GM23248 (cell line): Measurements from ENCODE around the gene OR9G4. TPM values are rescaled to one million over a fixed set of nuclear protein-coding genes. Genes with fewer than 3 reads are reported as not detected.

Experiments used
- DNase-seq: peaks from one replicate; pipeline ENCODE4 v3.0.0-alpha.2; 2015
- H2AFZ ChIP-seq: fragments of 200-600 bp; sonication (generic); 2 replicates; pipeline ENCODE4 v1.6.1; 2016; ENCODE audit warnings: antibody characterized with exemption
- H3F3A ChIP-seq: fragments of 200-600 bp; sonication (generic); 2 replicates; pipeline ENCODE4 v1.6.1; 2016; ENCODE audit warnings: mild to moderate bottlenecking, antibody characterized with exemption, mixed run types; ENCODE audit not compliant: insufficient read depth
- H3K27ac ChIP-seq: fragments of 200-600 bp; sonication (generic); 2 replicates; pipeline ENCODE4 v1.5.1; 2016; ENCODE audit warnings: mild to moderate bottlenecking
- H3K27me3 ChIP-seq: fragments of 200-600 bp; sonication (generic); replicated peaks from 2 replicates; pipeline ENCODE4 v1.6.1; 2016; ENCODE audit warnings: mild to moderate bottlenecking; ENCODE audit not compliant: insufficient read depth
- H3K36me3 ChIP-seq: fragments of 200-600 bp; sonication (generic); 2 replicates; pipeline ENCODE4 v1.6.1; 2016; ENCODE audit warnings: low read depth, mild to moderate bottlenecking
- H3K4me1 ChIP-seq: fragments of 200-600 bp; sonication (generic); 2 replicates; pipeline ENCODE4 v1.6.1; 2016; ENCODE audit warnings: mild to moderate bottlenecking; ENCODE audit not compliant: insufficient read depth
- H3K4me2 ChIP-seq: fragments of 200-600 bp; sonication (generic); one replicate; pipeline ENCODE4 v1.6.1; 2016; ENCODE audit warnings: mild to moderate bottlenecking; ENCODE audit not compliant: unreplicated experiment
- H3K4me3 ChIP-seq: fragments of 200-600 bp; sonication (generic); 2 replicates; pipeline ENCODE4 v1.5.1; 2016; ENCODE audit warnings: mild to moderate bottlenecking
- H3K79me2 ChIP-seq: fragments of 200-600 bp; sonication (generic); 2 replicates; pipeline ENCODE4 v1.6.1; 2016; ENCODE audit warnings: mild to moderate bottlenecking; ENCODE audit not compliant: insufficient read depth
- H3K9ac ChIP-seq: fragments of 200-600 bp; sonication (generic); 2 replicates; pipeline ENCODE4 v1.6.1; 2016; ENCODE audit warnings: mild to moderate bottlenecking
- H3K9me2 ChIP-seq: fragments of 200-600 bp; sonication (generic); 2 replicates; pipeline ENCODE4 v1.6.1; 2016; ENCODE audit warnings: mixed run types, mild to moderate bottlenecking, moderate library complexity; ENCODE audit not compliant: insufficient read depth
- H3K9me3 ChIP-seq: fragments of 200-600 bp; sonication (generic); one replicate; pipeline ENCODE4 v1.6.1; 2017; ENCODE audit warnings: low read depth
- H4K20me1 ChIP-seq: fragments of 200-600 bp; sonication (generic); 2 replicates; pipeline ENCODE4 v1.6.0; 2016; ENCODE audit not compliant: insufficient read depth
- EZH2 ChIP-seq: fragments of 200-600 bp; sonication (generic); IDR thresholded peaks from 2 replicates; pipeline ENCODE4 v1.6.1; 2018; ENCODE audit warnings: antibody characterized with exemption, mild to moderate bottlenecking; ENCODE audit not compliant: insufficient read depth, poor library complexity, severe bottlenecking
- EZH2phosphoT487 ChIP-seq: fragments of 200-600 bp; sonication (generic); IDR thresholded peaks from 2 replicates; pipeline ENCODE4 v1.6.1; 2018; ENCODE audit warnings: antibody characterized with exemption, moderate library complexity, mild to moderate bottlenecking, low read depth; ENCODE audit not compliant: insufficient read depth
- WGBS, 2 experiments: methylation state at CpG; one replicate each; pipeline ENCODE4 v1.1.6; 2015 to 2017; ENCODE audit warnings: low lambda C conversion rate in 2 of 2, low coverage in 1 of 2; ENCODE audit errors: missing lambda C conversion rate in 2 of 2; 5-methylcytosine and 5-hydroxymethylcytosine counted together
- in situ Hi-C: fragments of 300-500 bp; cut with MboI; formaldehyde crosslinking; loops from 2 replicates; pipeline ENCODE4 v1.15.0; 2020
- microRNA-seq: library from miRNA; unstranded; fragments of <30 nt; microRNA quantifications from one replicate; pipeline ENCODE4, GENCODE V29; 2016; ENCODE audit warnings: borderline number of aligned reads
- polyA plus RNA-seq: library from polyadenylated mRNA; unstranded; fragments of >200 nt; fragmentation: Nextera tagmentation; extraction: Ambion mirVana; gene quantifications from 2 replicates; pipeline ENCODE4 v1.2.1, GENCODE V29; 2016
- small RNA-seq: library from RNA; depleted of rRNA; stranded (forward); fragments of <200 nt; gene quantifications from one replicate; pipeline ENCODE3, GENCODE V24; 2014; ENCODE audit warnings: low read depth, low replicate concordance
- total RNA-seq: library from RNA; depleted of rRNA; stranded (reverse); fragments of >200 nt; shearing (Covaris generic); gene quantifications from 2 replicates; pipeline ENCODE4 v1.2.3, GENCODE V29; 2014; rRNA removed

OR9G4 gene
- total and polyA plus RNA-seq, 2 experiments from 2014 or later, result not detected

DNA sequence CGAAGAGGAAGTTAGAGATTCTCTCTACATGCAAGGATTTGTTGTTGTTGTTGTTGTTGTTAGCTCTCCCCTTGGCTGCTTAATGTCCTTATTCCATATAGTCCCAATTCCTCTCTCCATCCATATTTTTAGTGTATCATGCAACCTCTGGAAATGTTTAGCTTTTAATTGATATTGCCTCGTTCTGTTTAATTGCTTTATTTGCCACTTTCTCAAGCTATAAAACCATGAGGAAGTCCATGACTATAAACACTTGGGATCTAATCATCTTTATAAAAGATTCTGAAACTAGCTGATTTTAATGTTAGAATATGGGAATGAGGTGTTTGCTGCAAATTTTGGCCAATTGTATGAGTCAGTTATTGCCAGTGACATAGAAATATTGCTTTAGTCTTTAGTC lies 55.1 kb downstream of the OR9G4 start:
- Histone ChIP-seq H3K4me3 (no peak overlapping the region), H3K9ac (no peak overlapping the region), H3K9me3 (no peaks in the 10 kb centered on the region), H3K9me2 (no peaks in the 10 kb centered on the region), H3F3A (no peaks in the 10 kb centered on the region), H3K27ac (no peak overlapping the region), H3K27me3 (no peaks in the 10 kb centered on the region), H2AFZ (no peak overlapping the region), H3K4me2 (no peak overlapping the region), H4K20me1 (no peaks in the 10 kb centered on the region), H3K79me2 (no peaks in the 10 kb centered on the region), H3K36me3 (no peaks in the 10 kb centered on the region), H3K4me1 (no peaks in the 10 kb centered on the region)
- no peak for TF ChIP-seq EZH2phosphoT487
- TF ChIP-seq EZH2, result no peak
- in situ Hi-C loops, result no loop called here
- no peak for DNase-seq
- 20 to 25% methylated on average over 2 of the region's 2 CpGs for WGBS, 2 experiments

Small RNAs within 50 kb of the gene (microRNA-seq; reads per million reads assigned to microRNA genes)
- gene MIR6128, result not detected

Small RNAs within 50 kb of the gene (small RNA-seq; reads per million reads assigned to genes)
- not detected for gene AP001803.1
- gene MIR6128, result not detected

Other genes starting within 250 kb of the OR9G4 start
- gene OR5M11, start 205.4 kb downstream of the OR9G4 start, total RNA-seq, result not detected in 2 replicates
- not detected in 2 replicates for gene OR5M11, start 205.4 kb downstream of the OR9G4 start, polyA plus RNA-seq
- gene OR5M10, start 171.0 kb downstream of the OR9G4 start, total RNA-seq, result not detected in 2 replicates
- gene OR5M10, start 171.0 kb downstream of the OR9G4 start, polyA plus RNA-seq, result not detected in 2 replicates
- gene OR5M1, start 133.8 kb downstream of the OR9G4 start, total RNA-seq, result not detected in 2 replicates
- not detected in 2 replicates for gene OR5M1, start 133.8 kb downstream of the OR9G4 start, polyA plus RNA-seq
- not detected in 2 replicates for gene OR5AP2, start 106.3 kb downstream of the OR9G4 start, total RNA-seq
- not detected in 2 replicates for gene OR5AP2, start 106.3 kb downstream of the OR9G4 start, polyA plus RNA-seq
- not detected in 2 replicates for gene OR5AR1, start 85.0 kb downstream of the OR9G4 start, total RNA-seq
- gene OR5AR1, start 85.0 kb downstream of the OR9G4 start, polyA plus RNA-seq, result not detected in 2 replicates
- not detected in 2 replicates for gene OR9G1, start 49.6 kb downstream of the OR9G4 start, total RNA-seq
- not detected in 2 replicates for gene OR9G1, start 49.6 kb downstream of the OR9G4 start, polyA plus RNA-seq
- not detected in 2 replicates for gene OR5AK2, start 240.2 kb upstream of the OR9G4 start, total RNA-seq
- not detected in 2 replicates for gene OR5AK2, start 240.2 kb upstream of the OR9G4 start, polyA plus RNA-seq